ENCODE measurements around the gene LCP1.
"Not testable (repeated sequence)": the region's sequence is repeated elsewhere in the genome, so short reads cannot be mapped to it uniquely, and the experiment has no call there.

LCP1 gene, protein sequence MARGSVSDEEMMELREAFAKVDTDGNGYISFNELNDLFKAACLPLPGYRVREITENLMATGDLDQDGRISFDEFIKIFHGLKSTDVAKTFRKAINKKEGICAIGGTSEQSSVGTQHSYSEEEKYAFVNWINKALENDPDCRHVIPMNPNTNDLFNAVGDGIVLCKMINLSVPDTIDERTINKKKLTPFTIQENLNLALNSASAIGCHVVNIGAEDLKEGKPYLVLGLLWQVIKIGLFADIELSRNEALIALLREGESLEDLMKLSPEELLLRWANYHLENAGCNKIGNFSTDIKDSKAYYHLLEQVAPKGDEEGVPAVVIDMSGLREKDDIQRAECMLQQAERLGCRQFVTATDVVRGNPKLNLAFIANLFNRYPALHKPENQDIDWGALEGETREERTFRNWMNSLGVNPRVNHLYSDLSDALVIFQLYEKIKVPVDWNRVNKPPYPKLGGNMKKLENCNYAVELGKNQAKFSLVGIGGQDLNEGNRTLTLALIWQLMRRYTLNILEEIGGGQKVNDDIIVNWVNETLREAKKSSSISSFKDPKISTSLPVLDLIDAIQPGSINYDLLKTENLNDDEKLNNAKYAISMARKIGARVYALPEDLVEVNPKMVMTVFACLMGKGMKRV

DNA sequence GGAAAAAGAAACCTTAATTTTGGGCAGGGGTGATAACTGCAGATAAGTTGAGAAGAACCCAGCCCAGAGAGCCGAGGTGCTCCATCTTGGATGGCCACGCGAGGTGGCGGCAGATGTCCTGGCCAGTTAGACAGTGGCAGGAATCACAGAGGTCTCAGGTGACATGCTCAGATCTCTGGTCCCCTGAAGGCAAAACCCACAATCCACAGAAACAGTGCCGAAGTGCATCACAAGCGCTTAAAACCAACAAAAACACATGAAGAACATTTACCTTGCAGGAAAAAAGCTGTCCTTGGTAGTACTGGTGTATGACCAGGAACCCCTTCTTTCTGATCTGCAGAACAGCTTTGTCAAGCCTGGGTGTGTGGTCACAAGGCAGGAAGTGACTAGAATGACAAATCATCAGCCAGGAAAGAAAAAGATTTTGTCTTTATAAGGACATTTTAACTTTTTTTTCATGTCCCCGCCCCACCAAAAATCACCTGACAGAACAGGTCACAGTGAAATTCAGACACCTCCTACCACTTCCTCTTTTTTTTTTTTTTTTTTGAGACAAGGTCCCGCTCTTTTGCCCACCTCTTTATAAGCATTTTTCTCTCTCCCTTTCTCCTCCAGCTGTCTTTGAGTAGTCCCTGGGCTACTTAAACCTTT lies at the start of gene LCP1:
LCP1 (minus strand) TSS at position 338 of the 651 bp plus-strand sequence. CDS start 22,515 bp downstream, outside the sequence.
- H3K9me3 ChIP-seq (ENCODE audit: control insufficient read depth, insufficient read depth, low read length), result no peaks in the 10 kb centered on the region
- peak within 1 kb of the TSS; percentile 53 for H3K4me3 ChIP-seq (ENCODE audit: low read depth, low read length)
- no peaks in the 10 kb centered on the region for H3K36me3 ChIP-seq (ENCODE audit: control insufficient read depth, insufficient read depth, low read length)
- H3K4me1 ChIP-seq (ENCODE audit: control insufficient read depth, insufficient read depth, low read length), result peaks cover 10% of the 10 kb centered on the region
- H3K27me3 ChIP-seq (ENCODE audit: control insufficient read depth, insufficient read depth, low read length), result no peaks in the 10 kb centered on the region
- peak within 1 kb of the TSS; percentile 63 for H3K9ac ChIP-seq (ENCODE audit: low read depth, low read length)

DNA sequence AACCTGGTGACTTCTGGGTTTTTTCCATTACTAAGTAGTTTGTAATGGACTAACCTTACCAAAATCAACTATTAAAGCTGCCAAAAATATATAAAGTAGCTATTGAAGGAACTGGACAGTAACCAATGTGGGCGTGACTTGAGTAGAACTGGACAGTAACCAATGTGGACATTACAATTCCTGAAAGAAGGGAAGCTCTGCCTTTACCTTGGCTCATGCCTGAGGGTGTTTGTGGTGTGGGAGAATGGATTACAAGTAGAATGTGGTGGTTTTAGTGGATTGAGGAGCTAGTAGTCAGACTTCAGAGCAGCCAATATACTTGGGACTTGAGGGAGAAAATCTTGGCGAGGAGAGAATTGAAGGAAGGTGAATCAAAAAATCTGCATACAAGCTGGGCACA lies 47.3 kb upstream of the LCP1 start:
- Histone ChIP-seq H3K36me3 (ENCODE audit: control insufficient read depth, insufficient read depth, low read length) (no peaks in the 10 kb centered on the region), H3K4me3 (ENCODE audit: low read depth, low read length) (no peak overlapping the region), H3K27me3 (ENCODE audit: control insufficient read depth, insufficient read depth, low read length) (no peaks in the 10 kb centered on the region), H3K9ac (ENCODE audit: low read depth, low read length) (no peak overlapping the region), H3K4me1 (ENCODE audit: control insufficient read depth, insufficient read depth, low read length) (no peaks in the 10 kb centered on the region), H3K9me3 (ENCODE audit: control insufficient read depth, insufficient read depth, low read length) (no peaks in the 10 kb centered on the region)

DNA sequence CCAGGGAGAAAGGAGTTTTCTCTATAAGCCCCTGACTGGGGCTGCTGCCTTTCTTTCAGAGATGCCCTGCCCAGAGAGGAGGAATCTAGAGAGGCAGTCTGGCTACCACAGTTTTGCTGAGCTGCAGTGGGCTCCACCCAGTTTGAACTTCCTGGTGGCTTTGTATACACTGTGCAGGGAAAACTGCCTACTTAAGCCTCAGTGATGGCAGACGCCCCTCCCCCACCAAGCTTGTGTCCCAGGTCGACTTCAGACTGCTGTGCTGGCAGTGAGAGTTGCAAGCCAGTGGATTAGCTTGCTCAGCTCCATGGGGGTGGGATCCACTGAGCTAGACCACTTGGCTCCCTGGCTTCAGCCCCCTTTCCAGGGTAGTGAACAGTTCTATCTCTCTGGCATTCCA lies 38.3 kb upstream of the LCP1 start:
- not testable (repeated sequence) for H3K9ac ChIP-seq (ENCODE audit: low read depth, low read length); H3K27me3 ChIP-seq (ENCODE audit: control insufficient read depth, insufficient read depth, low read length); H3K4me1 ChIP-seq (ENCODE audit: control insufficient read depth, insufficient read depth, low read length)

DNA sequence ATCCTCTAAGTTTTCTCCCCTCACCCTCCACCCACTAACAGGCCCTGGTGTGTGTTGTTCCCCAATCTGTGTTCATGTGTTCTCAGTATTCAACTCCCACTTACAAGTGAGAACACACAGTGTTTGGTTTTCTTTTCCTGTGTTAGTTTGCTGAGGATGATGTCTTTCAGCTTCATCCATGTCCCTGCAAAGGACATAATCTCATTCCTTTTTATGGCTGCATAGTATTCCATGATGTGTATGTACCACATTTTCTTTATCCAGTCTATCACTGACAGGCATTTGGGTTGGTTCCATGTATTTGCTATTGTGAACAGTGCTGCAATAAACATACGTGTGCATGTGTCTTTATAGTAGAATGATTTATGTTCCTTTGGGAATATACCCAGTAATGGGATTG lies 32.8 kb upstream of the LCP1 start:
- H3K27me3 ChIP-seq (ENCODE audit: control insufficient read depth, insufficient read depth, low read length), result peaks cover 26% of the 10 kb centered on the region
- not testable (repeated sequence) for H3K9me3 ChIP-seq (ENCODE audit: control insufficient read depth, insufficient read depth, low read length); H3K36me3 ChIP-seq (ENCODE audit: control insufficient read depth, insufficient read depth, low read length); H3K4me3 ChIP-seq (ENCODE audit: low read depth, low read length); H3K9ac ChIP-seq (ENCODE audit: low read depth, low read length); H3K4me1 ChIP-seq (ENCODE audit: control insufficient read depth, insufficient read depth, low read length)

More for the DNA sequence above, 38.3 kb upstream of the LCP1 start:
- H3K9me3 ChIP-seq (ENCODE audit: control insufficient read depth, insufficient read depth, low read length); H3K4me3 ChIP-seq (ENCODE audit: low read depth, low read length); H3K36me3 ChIP-seq (ENCODE audit: control insufficient read depth, insufficient read depth, low read length): not testable (repeated sequence)

DNA sequence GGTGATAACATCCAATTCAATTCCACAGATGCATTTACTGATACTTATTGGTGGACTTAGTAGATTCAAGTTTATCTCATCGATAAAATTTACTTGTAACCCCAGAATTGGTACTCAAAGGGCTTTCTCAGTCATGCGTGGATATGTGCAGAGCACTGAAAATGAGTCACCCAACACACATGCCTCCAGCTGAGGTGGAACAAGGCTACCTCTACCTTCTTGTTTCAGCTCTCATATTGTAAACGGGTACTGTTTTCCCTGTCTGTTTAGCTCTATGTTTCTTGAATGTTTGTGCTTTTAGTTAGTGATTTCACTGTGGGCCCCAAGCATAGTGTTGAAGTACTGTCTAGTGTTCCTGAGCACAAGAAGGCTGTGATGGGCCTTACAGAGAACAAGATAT lies 31.3 kb upstream of the LCP1 start:
- Histone ChIP-seq H3K9me3 (ENCODE audit: control insufficient read depth, insufficient read depth, low read length) (no peaks in the 10 kb centered on the region), H3K27me3 (ENCODE audit: control insufficient read depth, insufficient read depth, low read length) (peaks cover 26% of the 10 kb centered on the region), H3K9ac (ENCODE audit: low read depth, low read length) (no peak overlapping the region), H3K4me1 (ENCODE audit: control insufficient read depth, insufficient read depth, low read length) (no peaks in the 10 kb centered on the region), H3K4me3 (ENCODE audit: low read depth, low read length) (no peak overlapping the region), H3K36me3 (ENCODE audit: control insufficient read depth, insufficient read depth, low read length) (no peaks in the 10 kb centered on the region)

DNA sequence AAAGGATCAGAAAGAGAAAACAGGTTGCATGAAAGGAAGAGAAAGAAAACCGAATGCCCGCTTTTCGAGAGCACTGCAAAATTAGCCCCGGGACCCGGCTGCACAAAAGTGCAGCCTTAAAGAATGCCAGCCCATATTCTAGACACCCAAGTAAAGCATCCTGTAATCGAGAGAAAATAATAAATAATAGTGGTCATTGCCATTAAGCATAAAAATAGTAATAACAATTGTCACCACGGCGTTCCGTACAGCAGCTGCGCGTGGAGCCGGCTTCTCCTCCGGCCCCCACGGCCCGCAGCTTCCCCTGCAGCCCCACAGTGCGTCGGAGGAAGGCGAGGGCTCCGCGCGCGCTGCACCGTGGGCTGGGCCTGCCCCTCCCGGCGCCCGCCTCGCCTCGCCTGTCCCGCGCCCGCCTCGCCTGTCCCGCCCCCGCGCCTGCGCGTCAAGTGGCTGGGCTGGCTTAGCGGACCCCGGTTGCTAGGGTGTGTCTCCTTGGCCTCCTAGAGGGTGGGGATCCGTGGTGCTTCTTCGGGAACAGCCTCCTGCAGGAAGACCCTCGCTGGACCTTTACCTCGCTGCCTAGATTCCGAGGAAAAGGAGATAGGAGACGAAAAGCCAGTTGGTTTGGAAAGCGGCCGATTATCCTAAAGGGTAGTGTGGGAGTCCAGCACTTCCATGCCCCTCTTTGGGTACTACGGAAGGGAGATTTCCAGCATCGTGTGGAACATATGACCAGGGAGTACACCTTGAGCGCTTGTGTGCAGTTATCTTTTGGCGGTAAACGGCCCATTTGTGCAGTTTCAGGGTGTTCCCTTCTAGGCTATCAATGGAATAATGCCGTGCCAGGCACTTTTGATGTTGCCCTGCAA lies 29.7 kb upstream of the LCP1 start, which contains the start of gene LRRC63:
LRRC63 (plus strand) TSS at position 446 of the 869 bp plus-strand sequence. CDS start 1,107 bp downstream, outside the sequence.
- Histone ChIP-seq H3K9me3 (ENCODE audit: control insufficient read depth, insufficient read depth, low read length) (no peaks in the 10 kb centered on the region), H3K9ac (ENCODE audit: low read depth, low read length) (peak within 1 kb of the TSS; percentile 29), H3K36me3 (ENCODE audit: control insufficient read depth, insufficient read depth, low read length) (no peaks in the 10 kb centered on the region), H3K27me3 (ENCODE audit: control insufficient read depth, insufficient read depth, low read length) (peaks cover 26% of the 10 kb centered on the region), H3K4me1 (ENCODE audit: control insufficient read depth, insufficient read depth, low read length) (no peaks in the 10 kb centered on the region), H3K4me3 (ENCODE audit: low read depth, low read length) (peak within 1 kb of the TSS; percentile 76)

DNA sequence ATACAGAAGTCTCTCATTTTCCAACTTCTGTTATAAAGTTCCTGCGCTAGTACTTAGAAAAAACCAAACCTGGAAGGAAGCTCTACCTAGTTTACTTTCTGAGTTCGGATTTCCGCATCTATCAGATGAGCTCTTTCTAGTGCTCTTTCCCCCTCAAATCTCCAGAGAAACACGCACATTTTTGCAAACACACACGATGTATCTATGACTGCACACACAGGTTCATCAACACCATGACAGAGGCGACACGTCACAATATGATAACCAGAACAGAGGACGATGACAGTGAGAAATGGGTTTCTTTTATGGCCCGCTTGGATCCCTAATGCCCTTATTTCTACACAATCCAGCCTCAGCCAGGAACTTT lies 29.1 kb upstream of the LCP1 start:
- Histone ChIP-seq H3K9me3 (ENCODE audit: control insufficient read depth, insufficient read depth, low read length) (no peaks in the 10 kb centered on the region), H3K36me3 (ENCODE audit: control insufficient read depth, insufficient read depth, low read length) (no peaks in the 10 kb centered on the region), H3K4me3 (ENCODE audit: low read depth, low read length) (peak overlapping the region; percentile 76), H3K4me1 (ENCODE audit: control insufficient read depth, insufficient read depth, low read length) (no peaks in the 10 kb centered on the region), H3K9ac (ENCODE audit: low read depth, low read length) (no peak overlapping the region), H3K27me3 (ENCODE audit: control insufficient read depth, insufficient read depth, low read length) (peaks cover 26% of the 10 kb centered on the region)

DNA sequence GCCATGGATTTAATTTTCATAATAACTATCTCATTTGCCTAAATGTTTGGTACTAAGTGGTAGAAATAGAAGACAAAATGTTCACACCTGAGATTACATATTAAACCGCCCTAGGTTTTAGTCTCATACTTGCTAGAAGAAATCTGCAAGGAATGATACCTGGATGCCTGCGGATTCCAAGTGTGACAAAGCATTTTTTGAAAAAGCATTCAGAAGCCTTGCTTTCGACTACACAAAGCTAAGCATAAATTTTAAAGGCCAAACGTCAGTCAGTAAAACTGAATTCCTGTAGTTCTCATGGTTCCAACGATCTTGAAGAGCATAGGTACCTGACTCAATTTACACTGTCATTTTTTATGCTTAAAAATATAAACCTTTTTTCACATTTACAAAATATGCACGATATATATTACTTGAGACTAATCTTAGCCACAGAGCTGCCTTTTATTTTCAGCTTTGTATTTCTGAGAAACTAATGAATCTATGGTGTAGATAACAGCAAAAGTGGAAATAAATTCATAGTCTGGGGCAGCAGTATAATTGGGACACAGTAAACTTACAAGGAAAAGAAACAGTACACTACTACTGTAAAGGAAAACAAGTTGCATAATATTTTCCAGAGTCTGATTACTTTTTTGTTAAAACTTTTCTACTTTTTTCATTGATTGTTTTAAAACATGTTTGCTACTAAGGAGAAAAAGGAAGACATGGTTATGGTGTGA lies 28.5 kb upstream of the LCP1 start:
- H3K4me3 ChIP-seq (ENCODE audit: low read depth, low read length), result no peak overlapping the region

DNA sequence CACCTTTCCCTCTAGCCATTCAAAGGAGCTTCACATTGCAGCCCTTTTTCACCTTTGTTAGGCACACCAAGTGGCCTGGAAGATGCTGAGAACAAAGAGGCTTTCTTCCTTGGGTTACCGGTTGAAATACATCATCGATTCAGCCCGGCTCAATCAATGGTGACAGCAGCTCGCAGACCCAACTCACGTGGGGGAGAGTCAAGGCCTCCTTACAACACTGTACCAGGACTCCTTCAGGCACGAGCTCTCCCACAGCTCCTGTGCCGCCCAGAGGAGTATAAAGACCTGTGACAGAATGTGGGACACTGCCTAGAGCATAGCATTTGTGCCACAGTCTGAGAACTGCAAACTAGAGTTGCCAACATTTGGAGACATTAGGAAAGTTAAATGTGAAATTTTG lies 25.9 kb upstream of the LCP1 start:
- Histone ChIP-seq H3K27me3 (ENCODE audit: control insufficient read depth, insufficient read depth, low read length) (peaks cover 22% of the 10 kb centered on the region), H3K4me3 (ENCODE audit: low read depth, low read length) (no peak overlapping the region), H3K36me3 (ENCODE audit: control insufficient read depth, insufficient read depth, low read length) (no peaks in the 10 kb centered on the region), H3K9ac (ENCODE audit: low read depth, low read length) (no peak overlapping the region), H3K4me1 (ENCODE audit: control insufficient read depth, insufficient read depth, low read length) (no peaks in the 10 kb centered on the region), H3K9me3 (ENCODE audit: control insufficient read depth, insufficient read depth, low read length) (no peaks in the 10 kb centered on the region)

More for the DNA sequence above, 28.5 kb upstream of the LCP1 start:
- Histone ChIP-seq H3K27me3 (ENCODE audit: control insufficient read depth, insufficient read depth, low read length) (peaks cover 26% of the 10 kb centered on the region), H3K9me3 (ENCODE audit: control insufficient read depth, insufficient read depth, low read length) (no peaks in the 10 kb centered on the region), H3K36me3 (ENCODE audit: control insufficient read depth, insufficient read depth, low read length) (no peaks in the 10 kb centered on the region), H3K9ac (ENCODE audit: low read depth, low read length) (no peak overlapping the region), H3K4me1 (ENCODE audit: control insufficient read depth, insufficient read depth, low read length) (no peaks in the 10 kb centered on the region)

DNA sequence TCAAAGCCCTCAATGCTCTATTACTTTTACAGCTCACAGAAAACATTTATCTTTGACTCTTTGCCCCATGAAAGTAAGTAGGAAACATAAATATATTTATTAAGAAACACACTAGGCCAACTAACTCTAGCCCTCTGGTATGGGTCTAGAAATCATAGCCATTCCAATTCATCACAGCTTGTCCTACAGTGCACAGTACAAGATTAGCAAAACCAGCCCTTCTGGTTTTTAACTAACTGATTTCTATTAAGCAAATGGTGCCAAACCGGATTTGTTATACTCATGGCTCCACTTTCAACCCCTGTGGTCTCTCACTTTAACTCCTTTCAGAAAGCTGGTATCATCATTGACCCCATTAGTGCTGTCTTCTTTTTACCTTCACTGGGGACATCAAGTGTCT lies 24.2 kb upstream of the LCP1 start:
- H3K27me3 ChIP-seq (ENCODE audit: control insufficient read depth, insufficient read depth, low read length), result peaks cover 8% of the 10 kb centered on the region
- H3K9me3 ChIP-seq (ENCODE audit: control insufficient read depth, insufficient read depth, low read length), result no peaks in the 10 kb centered on the region
- no peak overlapping the region for H3K4me3 ChIP-seq (ENCODE audit: low read depth, low read length)
- H3K9ac ChIP-seq (ENCODE audit: low read depth, low read length), result no peak overlapping the region
- no peaks in the 10 kb centered on the region for H3K36me3 ChIP-seq (ENCODE audit: control insufficient read depth, insufficient read depth, low read length)
- H3K4me1 ChIP-seq (ENCODE audit: control insufficient read depth, insufficient read depth, low read length), result no peaks in the 10 kb centered on the region

DNA sequence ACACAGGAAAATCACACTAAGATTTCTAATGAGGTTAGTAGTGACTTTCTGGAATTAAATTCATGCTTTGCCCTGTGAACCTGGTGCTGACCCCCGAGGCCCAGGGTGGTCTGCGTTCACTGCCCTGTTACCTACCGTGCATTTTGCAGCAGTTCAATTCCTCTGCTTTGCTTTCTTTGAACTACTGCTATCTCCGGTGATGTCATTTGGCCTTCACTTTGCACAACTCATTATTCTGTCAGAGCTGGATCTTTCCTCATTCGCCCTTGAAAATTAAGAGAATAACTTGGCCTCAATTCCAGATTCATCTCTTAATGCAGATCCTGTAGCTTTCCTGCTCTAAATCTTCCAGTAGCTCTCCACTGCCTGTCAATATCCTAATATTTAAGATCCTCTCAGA lies 21.0 kb upstream of the LCP1 start:
- no peak overlapping the region for H3K4me3 ChIP-seq (ENCODE audit: low read depth, low read length)
- no peaks in the 10 kb centered on the region for H3K36me3 ChIP-seq (ENCODE audit: control insufficient read depth, insufficient read depth, low read length)
- no peaks in the 10 kb centered on the region for H3K27me3 ChIP-seq (ENCODE audit: control insufficient read depth, insufficient read depth, low read length)
- no peaks in the 10 kb centered on the region for H3K9me3 ChIP-seq (ENCODE audit: control insufficient read depth, insufficient read depth, low read length)
- H3K9ac ChIP-seq (ENCODE audit: low read depth, low read length), result no peak overlapping the region
- no peaks in the 10 kb centered on the region for H3K4me1 ChIP-seq (ENCODE audit: control insufficient read depth, insufficient read depth, low read length)

Measured in iPS-15b (cell line).